Mesothelial cell of epicardium (in vitro differentiated cells): ENCODE measurements around the gene TMEM269. TPM values are rescaled to one million over a fixed set of nuclear protein-coding genes. Genes with fewer than 3 reads are reported as not detected.

Source experiments
- DNase-seq, 2 experiments: peaks; one replicate each; pipeline ENCODE4 v3.0.0; 2021; ENCODE audit warnings: low spot score in 2 of 2; ENCODE audit not compliant: unreplicated experiment in 2 of 2
- H3K27ac Mint-ChIP-seq: 2 replicates; pipeline ENCODE4 v1.8.0; 2021; ENCODE audit warnings: mixed read lengths
- H3K27me3 Mint-ChIP-seq: 2 replicates; pipeline ENCODE4 v1.8.0; 2021; ENCODE audit warnings: low read depth, mixed read lengths
- H3K36me3 Mint-ChIP-seq: 2 replicates; pipeline ENCODE4 v1.8.0; 2021; ENCODE audit warnings: mixed read lengths
- H3K4me1 Mint-ChIP-seq: 2 replicates; pipeline ENCODE4 v1.8.0; 2021; ENCODE audit warnings: mixed read lengths
- H3K4me3 Mint-ChIP-seq: 2 replicates; pipeline ENCODE4 v1.8.0; 2021; ENCODE audit warnings: mild to moderate bottlenecking, moderate library complexity, mixed read lengths
- H3K9me3 Mint-ChIP-seq: 2 replicates; pipeline ENCODE4 v1.8.0; 2021; ENCODE audit warnings: mixed read lengths
- total RNA-seq: library from RNA; stranded (reverse); gene quantifications from 3 replicates; pipeline ENCODE4 v1.2.1, GENCODE V29; 2021
- TF ChIP-seq, protein P1 (sequence below): fragments of 200-600 bp; sonication (generic); IDR thresholded peaks from one replicate; pipeline ENCODE4 v1.5.0; 2021; ENCODE audit warnings: antibody characterized with exemption; ENCODE audit not compliant: unreplicated experiment

Gene TMEM269
- total RNA-seq, 1 donor from 2014 or later, result 0.98 TPM

DNA sequence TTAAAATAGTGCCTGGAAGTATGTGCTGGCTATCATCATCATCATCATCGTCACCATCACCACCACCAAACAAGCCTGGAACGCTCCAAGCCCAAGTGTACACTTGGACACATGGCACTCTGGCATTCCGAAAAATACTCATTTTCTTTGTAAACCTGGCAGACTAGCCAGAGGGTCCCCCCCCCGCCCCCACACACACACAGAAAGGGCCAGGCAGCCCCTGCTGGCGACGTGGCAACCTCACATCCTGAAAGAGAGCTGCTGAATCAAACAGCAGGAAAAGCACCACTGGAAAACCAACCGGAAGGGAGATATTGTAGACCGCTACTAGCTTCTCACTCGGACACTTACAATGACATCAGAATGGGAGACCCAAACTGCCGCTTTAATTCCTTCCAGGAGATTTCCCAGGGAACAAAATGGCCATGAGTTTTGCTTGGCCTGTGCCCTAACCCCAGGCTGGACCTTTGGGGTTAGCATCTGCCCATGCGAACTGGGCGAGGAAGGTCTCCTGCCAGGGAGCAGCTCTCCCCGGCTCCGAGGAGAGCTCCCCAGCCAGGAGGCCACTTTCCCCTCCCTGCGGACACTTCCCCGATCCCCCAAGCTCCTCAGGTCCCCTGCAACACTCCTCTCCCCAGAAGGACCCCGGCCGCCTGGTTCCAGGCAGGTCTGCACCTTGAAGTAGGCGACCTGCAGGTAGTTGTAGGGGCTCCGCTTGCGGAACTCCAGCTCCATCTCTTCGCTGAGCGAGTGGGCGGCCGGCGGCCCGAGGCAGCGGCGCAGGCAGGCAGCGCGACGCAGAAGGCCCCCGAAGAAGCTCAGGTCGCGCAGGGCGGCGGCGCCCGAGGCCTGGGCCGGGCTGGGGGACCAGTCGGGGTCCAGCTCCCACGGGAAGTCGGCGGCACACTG lies 18.7 kb upstream of the TMEM269 start:
- Mint-ChIP-seq H3K27ac (no peak overlapping the region), H3K27me3 (no peaks in the 10 kb centered on the region), H3K9me3 (no peaks in the 10 kb centered on the region), H3K4me1 (peaks cover 13% of the 10 kb centered on the region), H3K4me3 (no peak overlapping the region), H3K36me3 (peaks cover 7% of the 10 kb centered on the region)
- peak in 1 of 2 experiments; percentile 58 for DNase-seq
- TF ChIP-seq, protein P1, sequence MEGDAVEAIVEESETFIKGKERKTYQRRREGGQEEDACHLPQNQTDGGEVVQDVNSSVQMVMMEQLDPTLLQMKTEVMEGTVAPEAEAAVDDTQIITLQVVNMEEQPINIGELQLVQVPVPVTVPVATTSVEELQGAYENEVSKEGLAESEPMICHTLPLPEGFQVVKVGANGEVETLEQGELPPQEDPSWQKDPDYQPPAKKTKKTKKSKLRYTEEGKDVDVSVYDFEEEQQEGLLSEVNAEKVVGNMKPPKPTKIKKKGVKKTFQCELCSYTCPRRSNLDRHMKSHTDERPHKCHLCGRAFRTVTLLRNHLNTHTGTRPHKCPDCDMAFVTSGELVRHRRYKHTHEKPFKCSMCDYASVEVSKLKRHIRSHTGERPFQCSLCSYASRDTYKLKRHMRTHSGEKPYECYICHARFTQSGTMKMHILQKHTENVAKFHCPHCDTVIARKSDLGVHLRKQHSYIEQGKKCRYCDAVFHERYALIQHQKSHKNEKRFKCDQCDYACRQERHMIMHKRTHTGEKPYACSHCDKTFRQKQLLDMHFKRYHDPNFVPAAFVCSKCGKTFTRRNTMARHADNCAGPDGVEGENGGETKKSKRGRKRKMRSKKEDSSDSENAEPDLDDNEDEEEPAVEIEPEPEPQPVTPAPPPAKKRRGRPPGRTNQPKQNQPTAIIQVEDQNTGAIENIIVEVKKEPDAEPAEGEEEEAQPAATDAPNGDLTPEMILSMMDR, result peak; percentile 35

DNA sequence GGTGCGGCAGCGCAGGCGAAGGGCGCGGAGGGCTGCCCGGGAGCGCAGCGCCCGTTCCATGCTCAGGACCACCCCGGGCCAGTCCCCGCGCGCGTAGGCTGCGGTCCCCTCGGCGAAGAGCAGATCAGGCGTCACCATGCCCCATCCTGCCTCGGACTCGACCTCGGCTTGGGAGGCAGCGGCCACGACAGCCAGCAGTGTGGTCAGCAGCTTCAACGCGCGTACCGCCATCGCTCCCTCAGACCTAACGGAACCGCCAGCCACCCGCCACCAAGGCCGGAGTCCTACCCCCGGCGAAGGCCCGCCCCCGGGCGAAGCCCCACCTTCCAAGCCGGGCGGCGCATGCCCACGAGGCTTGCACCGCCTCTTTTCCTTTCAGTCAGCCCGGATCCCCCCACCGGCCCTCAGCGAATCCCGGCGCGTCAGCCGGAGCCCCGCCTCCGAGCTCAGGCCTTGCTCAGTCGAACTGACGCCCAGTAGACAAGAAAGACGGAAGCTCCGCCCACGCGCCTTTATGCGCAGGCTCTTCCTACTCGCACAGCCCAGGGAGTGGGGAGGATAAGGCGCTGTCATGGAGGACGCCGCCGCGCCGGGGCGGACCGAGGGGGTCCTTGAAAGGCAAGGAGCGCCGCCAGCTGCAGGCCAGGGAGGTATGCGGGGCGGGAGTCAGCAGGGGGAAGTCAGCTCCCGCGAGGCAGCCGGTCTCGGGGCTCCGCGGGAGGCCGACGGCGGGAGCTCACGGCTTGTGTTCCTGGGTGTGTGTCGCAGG lies 17.9 kb upstream of the TMEM269 start, which contains the start of the genes C1orf50 and P3H1:
Gene C1orf50 (plus strand): TSS at position 509 of the 769 bp plus-strand sequence. CDS start 63 bp downstream, at position 572.
Gene P3H1 (minus strand): TSS at position 288 of the 769 bp plus-strand sequence. CDS start 57 bp downstream, at position 231.
- Mint-ChIP-seq H3K27me3 (no peaks in the 10 kb centered on the region), H3K36me3 (peaks cover 7% of the 10 kb centered on the region), H3K9me3 (no peaks in the 10 kb centered on the region), H3K4me1 (peaks cover 13% of the 10 kb centered on the region), H3K4me3 (no peak within 1 kb of the TSS), H3K27ac (peak within 1 kb of the TSS; percentile 92)
- TF ChIP-seq, protein P1, result no peak
- peak; percentile 99 for DNase-seq

DNA sequence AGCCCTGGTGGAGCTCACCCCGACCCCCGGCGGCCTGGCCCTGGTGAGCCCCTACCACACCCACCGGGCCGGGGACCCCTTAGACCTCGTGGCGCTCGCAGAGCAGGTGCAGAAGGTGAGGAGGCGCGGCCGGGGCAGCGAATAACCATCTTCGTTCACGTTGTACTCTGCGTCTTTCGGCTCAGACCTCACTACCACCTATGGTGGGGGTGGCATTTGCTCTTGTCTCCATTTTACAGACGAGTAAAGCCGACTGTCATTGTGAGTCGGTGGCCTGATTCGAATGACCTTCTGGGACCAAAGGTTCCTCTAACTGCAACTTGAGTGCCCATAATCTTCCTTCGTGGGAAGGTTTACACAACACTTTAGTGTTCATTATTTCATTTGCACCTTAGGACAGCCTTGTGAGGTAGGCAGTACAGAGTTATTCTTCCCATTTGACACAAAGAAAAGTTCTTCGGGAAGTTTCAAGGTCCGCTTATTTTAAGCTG lies 17.2 kb upstream of the TMEM269 start:
- DNase-seq, result no peak
- H3K9me3 Mint-ChIP-seq, result no peaks in the 10 kb centered on the region
- no peak overlapping the region for H3K4me3 Mint-ChIP-seq
- H3K27ac Mint-ChIP-seq, result peak overlapping the region; percentile 86
- peaks cover 7% of the 10 kb centered on the region for H3K36me3 Mint-ChIP-seq
- H3K27me3 Mint-ChIP-seq, result no peaks in the 10 kb centered on the region
- peaks cover 13% of the 10 kb centered on the region for H3K4me1 Mint-ChIP-seq
- TF ChIP-seq, protein P1, result no peak

DNA sequence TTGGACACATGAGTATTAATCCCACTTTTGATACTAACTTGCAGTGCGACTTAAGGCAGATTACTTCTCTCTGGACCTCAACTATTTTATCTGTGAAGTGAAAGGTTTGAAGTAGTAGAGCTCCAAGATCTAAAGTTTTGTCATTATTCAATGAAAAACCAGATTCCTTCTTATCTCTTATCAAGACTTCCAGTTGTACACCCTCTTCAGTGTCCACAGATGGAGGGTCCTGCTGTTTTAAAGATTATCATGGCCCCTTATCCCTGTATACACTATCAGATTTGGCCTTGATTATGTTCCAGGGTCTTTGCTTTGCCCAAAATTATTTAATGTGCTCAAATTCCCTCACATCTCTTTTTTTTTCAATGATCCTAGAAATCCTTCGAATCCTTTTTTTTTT lies 16.6 kb upstream of the TMEM269 start:
- peaks cover 7% of the 10 kb centered on the region for H3K36me3 Mint-ChIP-seq
- peak overlapping the region; percentile 86 for H3K27ac Mint-ChIP-seq
- no peaks in the 10 kb centered on the region for H3K27me3 Mint-ChIP-seq
- TF ChIP-seq, protein P1, result no peak
- peaks cover 13% of the 10 kb centered on the region for H3K4me1 Mint-ChIP-seq
- no peaks in the 10 kb centered on the region for H3K9me3 Mint-ChIP-seq
- DNase-seq, result no peak
- H3K4me3 Mint-ChIP-seq, result no peak overlapping the region

DNA sequence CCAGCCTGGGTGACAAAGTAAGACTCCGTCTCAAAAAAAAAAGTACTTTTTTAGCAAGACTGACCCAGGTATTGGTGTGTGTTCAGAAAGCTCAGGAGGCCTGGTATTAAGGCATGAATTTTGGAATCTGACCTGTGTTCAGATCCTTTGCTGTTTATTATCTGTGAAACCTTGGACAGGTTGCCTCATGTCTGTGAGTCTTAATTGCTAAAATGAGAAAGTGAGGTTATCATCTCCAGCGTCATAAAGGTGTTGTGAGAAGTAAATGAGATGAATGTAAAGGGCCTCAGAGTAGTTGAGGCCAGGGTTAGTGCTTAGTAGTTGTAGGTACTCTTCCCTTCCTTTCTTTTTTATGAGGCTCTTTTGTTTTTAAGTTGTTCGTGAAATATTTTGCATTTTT lies 15.0 kb upstream of the TMEM269 start:
- H3K27me3 Mint-ChIP-seq, result no peaks in the 10 kb centered on the region
- peaks cover 13% of the 10 kb centered on the region for H3K4me1 Mint-ChIP-seq
- no peak for DNase-seq
- H3K4me3 Mint-ChIP-seq, result peak overlapping the region; percentile 18
- H3K36me3 Mint-ChIP-seq, result peaks cover 8% of the 10 kb centered on the region
- no peaks in the 10 kb centered on the region for H3K9me3 Mint-ChIP-seq
- H3K27ac Mint-ChIP-seq, result no peak overlapping the region
- TF ChIP-seq, protein P1, result no peak
